ENCODE data around the gene GALNT10.
"Not testable (repeated sequence)": the region's sequence is repeated elsewhere in the genome, so short reads cannot be mapped to it uniquely, and the experiment has no call there.

DNA sequence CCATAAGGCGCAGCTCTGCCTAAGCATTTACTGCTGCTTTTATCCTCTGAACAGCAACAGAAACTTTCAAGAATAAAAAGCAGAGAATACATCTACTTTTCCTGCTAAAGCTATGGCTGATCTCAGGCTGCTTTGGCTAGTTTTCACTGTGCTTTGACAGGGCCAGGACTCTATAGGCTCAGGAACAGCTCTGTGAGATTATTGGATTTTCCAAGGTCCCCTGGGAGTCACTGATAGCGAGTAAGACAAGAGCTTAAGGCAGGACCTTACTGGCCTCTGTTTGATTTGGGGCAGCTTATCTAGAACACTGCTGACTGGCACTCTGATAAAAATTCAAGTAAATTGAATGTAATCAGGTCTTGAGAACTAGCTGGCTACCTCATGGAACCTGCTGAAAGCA, 40.1 kb upstream of the GALNT10 start:
- TF ChIP-seq CTCF (IDR thresholded peaks at IDR 0.05; ENCODE audit: poor library complexity); EZH2phosphoT487 (IDR thresholded peaks at IDR 0.05; ENCODE audit: low read depth, severe bottlenecking, unreplicated experiment); EZH2 (IDR thresholded peaks at IDR 0.05; ENCODE audit: borderline replicate concordance): not testable (repeated sequence)
